ENCODE data around the gene PROCA1. TPM values are rescaled to one million over a fixed set of nuclear protein-coding genes. Genes with fewer than 3 reads are reported as not detected.
"Not testable (repeated sequence)": the region's sequence is repeated elsewhere in the genome, so short reads cannot be mapped to it uniquely, and the experiment has no call there.

The PROCA1 gene
- polyA plus RNA-seq, 1 donor, result 5.7 TPM

GRCh38 chr17:28723836-28724499 lies 12.3 kb upstream of the PROCA1 start:
- WGBS (ENCODE audit: insufficient coverage, low lambda C conversion rate), result 67% methylated on average over 1 of the region's 4 CpGs
- DNase-seq; H3K9me3 ChIP-seq (ENCODE audit: control insufficient read depth, low read depth, low read length); H3K4me3 ChIP-seq (ENCODE audit: low read length); H3K27ac ChIP-seq (ENCODE audit: low read length); H3K27me3 ChIP-seq (ENCODE audit: control insufficient read depth, insufficient read depth, low read length): not testable (repeated sequence)
- Histone ChIP-seq H3K36me3 (ENCODE audit: control insufficient read depth, insufficient read depth, low read length) (peaks cover 41% of the 10 kb centered on the region), H3K4me1 (ENCODE audit: control insufficient read depth, insufficient read depth, low read length) (peaks cover 38% of the 10 kb centered on the region)

- Histone ChIP-seq H3K4me1 (ENCODE audit: control insufficient read depth, insufficient read depth, low read length) (peaks cover 45% of the 10 kb centered on the region), H3K9me3 (ENCODE audit: control insufficient read depth, low read depth, low read length) (no peaks in the 10 kb centered on the region)
- whole genome bisulfite sequencing (ENCODE audit: insufficient coverage, low lambda C conversion rate), result 100% methylated on average over 1 of the region's 6 CpGs
Observed at GRCh38 chr17:28723159-28723835, 11.6 kb upstream of the PROCA1 start.

GRCh38 chr17:28722417-28723158 lies 10.9 kb upstream of the PROCA1 start:
- Histone ChIP-seq H3K27me3 (ENCODE audit: control insufficient read depth, insufficient read depth, low read length) (no peaks in the 10 kb centered on the region), H3K4me1 (ENCODE audit: control insufficient read depth, insufficient read depth, low read length) (peaks cover 50% of the 10 kb centered on the region), H3K36me3 (ENCODE audit: control insufficient read depth, insufficient read depth, low read length) (peaks cover 41% of the 10 kb centered on the region), H3K27ac (ENCODE audit: low read length) (no peak overlapping the region), H3K9me3 (ENCODE audit: control insufficient read depth, low read depth, low read length) (no peaks in the 10 kb centered on the region), H3K4me3 (ENCODE audit: low read length) (no peak overlapping the region)
- no CpG with 5 or more reads among the region's 7 CpGs for WGBS (ENCODE audit: insufficient coverage, low lambda C conversion rate)
- no peak for DNase-seq

More at GRCh38 chr17:28723159-28723835, 11.6 kb upstream of the PROCA1 start:
- no peak overlapping the region for H3K4me3 ChIP-seq (ENCODE audit: low read length)
- DNase-seq, result no peak
- no peaks in the 10 kb centered on the region for H3K27me3 ChIP-seq (ENCODE audit: control insufficient read depth, insufficient read depth, low read length)
- H3K36me3 ChIP-seq (ENCODE audit: control insufficient read depth, insufficient read depth, low read length), result peaks cover 41% of the 10 kb centered on the region
- no peak overlapping the region for H3K27ac ChIP-seq (ENCODE audit: low read length)

- H3K4me1 ChIP-seq (ENCODE audit: control insufficient read depth, insufficient read depth, low read length), result peaks cover 52% of the 10 kb centered on the region
Observed at GRCh38 chr17:28720997-28721329, 9.3 kb upstream of the PROCA1 start.

GRCh38 chr17:28720247-28720996 lies 8.7 kb upstream of the PROCA1 start:
- WGBS (ENCODE audit: insufficient coverage, low lambda C conversion rate), result no CpG with 5 or more reads among the region's 30 CpGs
- Histone ChIP-seq H3K9me3 (ENCODE audit: control insufficient read depth, low read depth, low read length) (peaks cover 6% of the 10 kb centered on the region), H3K27me3 (ENCODE audit: control insufficient read depth, insufficient read depth, low read length) (peaks cover 7% of the 10 kb centered on the region), H3K36me3 (ENCODE audit: control insufficient read depth, insufficient read depth, low read length) (peaks cover 46% of the 10 kb centered on the region), H3K4me3 (ENCODE audit: low read length) (peak overlapping the region; percentile 88), H3K4me1 (ENCODE audit: control insufficient read depth, insufficient read depth, low read length) (peaks cover 48% of the 10 kb centered on the region), H3K27ac (ENCODE audit: low read length) (peak overlapping the region; percentile 75)
- DNase-seq, result no peak

More at GRCh38 chr17:28720997-28721329, 9.3 kb upstream of the PROCA1 start:
- H3K9me3 ChIP-seq (ENCODE audit: control insufficient read depth, low read depth, low read length); DNase-seq; H3K27ac ChIP-seq (ENCODE audit: low read length); H3K27me3 ChIP-seq (ENCODE audit: control insufficient read depth, insufficient read depth, low read length): not testable (repeated sequence)
- H3K36me3 ChIP-seq (ENCODE audit: control insufficient read depth, insufficient read depth, low read length), result peaks cover 41% of the 10 kb centered on the region
- whole genome bisulfite sequencing (ENCODE audit: insufficient coverage, low lambda C conversion rate), result no CpG with 5 or more reads among the region's 19 CpGs
- H3K4me3 ChIP-seq (ENCODE audit: low read length), result peak overlapping the region; percentile 88

- peaks cover 49% of the 10 kb centered on the region for H3K36me3 ChIP-seq (ENCODE audit: control insufficient read depth, insufficient read depth, low read length)
Observed at GRCh38 chr17:28719021-28719433, 7.3 kb upstream of the PROCA1 start.

GRCh38 chr17:28718333-28719020 lies 6.8 kb upstream of the PROCA1 start:
- Histone ChIP-seq H3K27me3 (ENCODE audit: control insufficient read depth, insufficient read depth, low read length) (peaks cover 7% of the 10 kb centered on the region), H3K9me3 (ENCODE audit: control insufficient read depth, low read depth, low read length) (peaks cover 6% of the 10 kb centered on the region), H3K4me3 (ENCODE audit: low read length) (peak overlapping the region; percentile 73), H3K4me1 (ENCODE audit: control insufficient read depth, insufficient read depth, low read length) (peaks cover 39% of the 10 kb centered on the region), H3K27ac (ENCODE audit: low read length) (peak overlapping the region; percentile 84), H3K36me3 (ENCODE audit: control insufficient read depth, insufficient read depth, low read length) (peaks cover 46% of the 10 kb centered on the region)
- peak in 1 of 2 donors; percentile 43 for DNase-seq
- 46% methylated on average over 6 of the region's 18 CpGs for WGBS (ENCODE audit: insufficient coverage, low lambda C conversion rate)

More at GRCh38 chr17:28719021-28719433, 7.3 kb upstream of the PROCA1 start:
- 0% methylated on average over 1 of the region's 18 CpGs for WGBS (ENCODE audit: insufficient coverage, low lambda C conversion rate)
- H3K4me1 ChIP-seq (ENCODE audit: control insufficient read depth, insufficient read depth, low read length), result peaks cover 39% of the 10 kb centered on the region
- DNase-seq, result no peak
- H3K27me3 ChIP-seq (ENCODE audit: control insufficient read depth, insufficient read depth, low read length), result peaks cover 7% of the 10 kb centered on the region
- H3K4me3 ChIP-seq (ENCODE audit: low read length), result peak overlapping the region; percentile 88
- peaks cover 6% of the 10 kb centered on the region for H3K9me3 ChIP-seq (ENCODE audit: control insufficient read depth, low read depth, low read length)
- peak overlapping the region; percentile 84 for H3K27ac ChIP-seq (ENCODE audit: low read length)

- Histone ChIP-seq H3K4me3 (ENCODE audit: low read length) (peak within 1 kb of the TSS; percentile 73), H3K4me1 (ENCODE audit: control insufficient read depth, insufficient read depth, low read length) (peaks cover 33% of the 10 kb centered on the region), H3K36me3 (ENCODE audit: control insufficient read depth, insufficient read depth, low read length) (peaks cover 41% of the 10 kb centered on the region), H3K9me3 (ENCODE audit: control insufficient read depth, low read depth, low read length) (peaks cover 6% of the 10 kb centered on the region), H3K27ac (ENCODE audit: low read length) (peak within 1 kb of the TSS; percentile 84), H3K27me3 (ENCODE audit: control insufficient read depth, insufficient read depth, low read length) (peaks cover 7% of the 10 kb centered on the region)
- no CpG with 5 or more reads among the region's 60 CpGs for WGBS (ENCODE audit: insufficient coverage, low lambda C conversion rate)
- peak; percentile 78 to 88 for DNase-seq
Observed at GRCh38 chr17:28717578-28718332, 6.1 kb upstream of the PROCA1 start, which contains the start of gene RAB34. Gene RAB34, minus strand, starts transcription at chr17:28717868. Its CDS starts 602 bp downstream, at chr17:28717266.
